Posterior vena cava (tissue), 2 donors: ENCODE results near the gene FLVCR2. TPM values are rescaled to one million over a fixed set of nuclear protein-coding genes. Genes with fewer than 3 reads are reported as not detected.

Experiments used
- DNase-seq: peaks from one replicate; pipeline ENCODE4 v3.0.0-alpha.2; 2020; ENCODE audit warnings: low spot score
- intact Hi-C, 2 donors: fragments of 100-400 bp; cut with DNase I; formaldehyde crosslinking; loops; one replicate each; pipeline versions ENCODE4 v1.14.1 to v1.14.2; 2022 to 2023
- total RNA-seq, 2 donors: library from RNA; stranded (reverse); fragmentation: NEBNext Ultra II Directional; extraction: Animal tissue kit (Norgen Biotek cat#: 25700); gene quantifications; one replicate each; pipeline ENCODE4 v1.2.1, GENCODE V29; 2021
- donor health status: DM: yes; HTN: yes; CAD: no.
- donor health status: DM: yes; HTN: yes; CAD: no.

FLVCR2 gene
- total RNA-seq, 2 donors from 2014 or later: 4.8 to 7.9 TPM

GRCh38 chr14:75553761-75554364 is 24.6 kb upstream of the FLVCR2 start:
- intact Hi-C loops: no loop called here
- no peak for DNase-seq

GRCh38 chr14:75554482-75554881 is 23.9 kb upstream of the FLVCR2 start:
- intact Hi-C loops: no loop called here
- no peak for DNase-seq

GRCh38 chr14:75558440-75558839 is 20.0 kb upstream of the FLVCR2 start:
- intact Hi-C loops: no loop called here
- DNase-seq: no peak

- intact Hi-C loops: no loop called here
- DNase-seq: no peak
These were observed 19.4 kb upstream of the FLVCR2 start for GRCh38 chr14:75559045-75559444.

GRCh38 chr14:75559451-75560222 is 18.8 kb upstream of the FLVCR2 start:
- intact Hi-C loops: no loop called here
- no peak for DNase-seq

- peak; percentile 88 for DNase-seq
- intact Hi-C loops: no loop called here
These were observed 17.4 kb upstream of the FLVCR2 start for GRCh38 chr14:75561013-75561432.

GRCh38 chr14:75562089-75562488 is 16.3 kb upstream of the FLVCR2 start:
- intact Hi-C loops: no loop called here
- peak; percentile 30 for DNase-seq

GRCh38 chr14:75562489-75562888 is 15.9 kb upstream of the FLVCR2 start:
- no peak for DNase-seq
- intact Hi-C loops: no loop called here

GRCh38 chr14:75563931-75564330 is 14.5 kb upstream of the FLVCR2 start:
- no peak for DNase-seq
- intact Hi-C loops: no loop called here

GRCh38 chr14:75565056-75565455 is 13.4 kb upstream of the FLVCR2 start:
- intact Hi-C loops: no loop called here
- DNase-seq: no peak

GRCh38 chr14:75566321-75566720 is 12.1 kb upstream of the FLVCR2 start:
- intact Hi-C loops: no loop called here
- no peak for DNase-seq

- intact Hi-C loops: no loop called here
- no peak for DNase-seq
These were observed 11.7 kb upstream of the FLVCR2 start for GRCh38 chr14:75566752-75567151.

- DNase-seq: no peak
- intact Hi-C loops: no loop called here
These were observed 10.3 kb upstream of the FLVCR2 start for GRCh38 chr14:75568140-75568539.

GRCh38 chr14:75568791-75569190 is 9.6 kb upstream of the FLVCR2 start:
- intact Hi-C loops: no loop called here

GRCh38 chr14:75570797-75571196 is 7.6 kb upstream of the FLVCR2 start:
- intact Hi-C loops: no loop called here

More at GRCh38 chr14:75568791-75569190, 9.6 kb upstream of the FLVCR2 start:
- no peak for DNase-seq

GRCh38 chr14:75572104-75572503 is 6.3 kb upstream of the FLVCR2 start:
- no peak for DNase-seq
- intact Hi-C loops: no loop called here

More at GRCh38 chr14:75570797-75571196, 7.6 kb upstream of the FLVCR2 start:
- DNase-seq: no peak

- intact Hi-C loops: loop anchor here (2.0 to 5.0 kb wide), 2 partner anchors 78 to 405 kb away; partner anchors contain the start of gene TGFB3 (in 1 of the 2)
- no peak for DNase-seq
These were observed 1.3 kb upstream of the FLVCR2 start for GRCh38 chr14:75577090-75577489.

- intact Hi-C loops: loop anchor here (2.0 to 5.0 kb wide), 3 partner anchors 75 to 405 kb away; partner anchors contain the start of gene TGFB3 (in 1 of the 2)
- peak; percentile 96 for DNase-seq
These were observed 705 bp upstream of the FLVCR2 start for GRCh38 chr14:75577729-75578101.

GRCh38 chr14:75578786-75579337 is 442 bp downstream of the FLVCR2 start:
- intact Hi-C loops: loop anchor here in 1 of 2 donors (2.0 to 5.0 kb wide), 2 partner anchors 74 to 403 kb away; partner anchors contain the start of gene TGFB3
- DNase-seq: peak; percentile 82

GRCh38 chr14:75579338-75579864 is 981 bp downstream of the FLVCR2 start:
- DNase-seq: no peak

More at GRCh38 chr14:75579338-75579864, 981 bp downstream of the FLVCR2 start:
- intact Hi-C loops: loop anchor here in 1 of 2 donors (2.0 to 5.0 kb wide), 2 partner anchors 73 to 403 kb away; partner anchors contain the start of gene TGFB3
